Activated CD8-positive, alpha-beta memory T cell treated with anti-CD3 and anti-CD28 coated beads for 48 hours (primary cell): Measurements from ENCODE around the gene TNS4.

ENCODE experiments used
- DNase-seq, 3 experiments: peaks; one replicate each; pipeline ENCODE4 v3.0.0-alpha.2; 2020; ENCODE audit warnings: low read depth in 2 of 3, low spot score in 2 of 3

Gene TNS4

DNA sequence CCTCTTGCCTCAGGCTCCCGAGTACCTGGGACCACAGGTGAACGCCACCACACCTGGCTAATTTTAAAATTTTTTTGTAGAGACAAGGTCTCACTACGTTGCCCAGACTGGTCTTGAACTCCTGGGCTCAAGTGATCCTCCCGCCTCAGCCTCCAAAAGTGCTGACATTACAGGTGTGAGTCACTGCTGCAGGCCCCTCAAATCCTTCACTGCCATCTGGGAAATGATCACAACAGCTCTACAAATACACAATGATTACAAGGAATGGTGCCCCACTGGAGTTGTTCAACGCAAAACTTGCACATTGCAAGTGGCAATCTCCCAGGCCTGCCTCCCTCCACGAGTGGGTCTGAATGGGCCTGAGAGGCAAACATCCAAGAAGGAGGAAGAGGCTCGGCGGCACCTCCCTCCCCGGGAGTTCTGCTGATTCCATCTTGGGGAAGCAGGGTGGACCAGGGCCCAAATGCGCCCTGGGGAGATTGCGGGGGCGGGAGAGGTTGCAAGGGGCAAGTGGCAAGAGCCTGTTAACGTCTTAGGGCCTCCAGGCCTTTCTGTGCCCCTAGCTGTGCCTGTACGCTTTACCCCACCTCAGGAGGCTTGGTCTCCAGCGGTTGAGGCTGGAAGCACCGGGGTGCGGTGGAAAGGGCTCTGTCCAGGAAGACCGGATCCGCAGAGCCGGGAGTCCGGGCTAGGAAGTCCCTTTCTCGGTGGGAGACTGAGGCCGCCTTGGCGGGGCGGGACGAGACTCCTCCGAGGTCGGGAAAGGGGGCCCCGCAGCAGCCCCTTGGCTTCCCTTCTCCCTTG, 58.8 kb downstream of the TNS4 start:
- DNase-seq = no peak

DNA sequence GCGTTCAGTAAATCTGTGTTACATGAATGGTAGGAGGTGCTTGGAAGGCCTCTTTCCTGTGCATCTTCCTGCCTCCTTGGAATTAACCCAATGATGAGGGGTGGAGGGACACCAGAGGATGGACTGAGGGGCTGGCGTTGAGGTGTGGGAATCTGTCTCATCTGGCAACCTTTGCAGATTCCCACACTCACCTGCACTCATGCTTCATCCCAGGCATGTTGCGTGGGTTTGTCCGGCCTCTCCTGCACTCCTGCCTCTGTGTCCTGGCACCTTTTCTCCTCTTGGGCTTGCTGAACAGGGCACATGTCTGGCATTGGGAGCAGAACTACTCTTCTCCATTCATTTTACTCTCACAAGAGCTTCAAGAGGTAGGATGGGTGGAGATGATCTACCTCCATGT, 61.3 kb downstream of the TNS4 start:
- no peak for DNase-seq

- no peak for DNase-seq
Observed at GRCh38 chr17:40437095-40437732, 64.2 kb downstream of the TNS4 start.

DNA sequence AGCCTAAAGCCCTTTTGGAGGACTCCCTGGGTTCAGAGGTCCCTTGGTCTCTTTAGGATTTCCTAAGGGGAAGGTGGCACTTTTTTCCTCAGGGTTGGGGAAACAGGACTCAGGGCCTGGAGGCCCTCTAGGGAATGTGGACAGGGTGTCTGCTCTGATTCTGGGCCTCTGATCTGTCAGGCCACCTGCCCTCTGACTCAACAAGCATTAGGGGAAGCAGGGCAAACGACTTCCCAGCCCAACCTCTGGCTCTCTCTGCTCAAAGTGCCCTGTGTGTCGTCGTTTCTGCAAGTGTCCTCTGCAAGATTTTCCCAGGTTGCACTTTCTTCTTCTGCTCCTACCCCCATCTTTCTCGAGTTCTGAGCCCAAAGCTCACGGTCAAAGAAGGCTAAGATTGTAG, 64.8 kb downstream of the TNS4 start:
- DNase-seq = no peak

- DNase-seq = no peak
Observed at GRCh38 chr17:40433551-40434415, 67.6 kb downstream of the TNS4 start.

GRCh38 chr17:40432864-40433528, 68.4 kb downstream of the TNS4 start:
- no peak for DNase-seq

DNA sequence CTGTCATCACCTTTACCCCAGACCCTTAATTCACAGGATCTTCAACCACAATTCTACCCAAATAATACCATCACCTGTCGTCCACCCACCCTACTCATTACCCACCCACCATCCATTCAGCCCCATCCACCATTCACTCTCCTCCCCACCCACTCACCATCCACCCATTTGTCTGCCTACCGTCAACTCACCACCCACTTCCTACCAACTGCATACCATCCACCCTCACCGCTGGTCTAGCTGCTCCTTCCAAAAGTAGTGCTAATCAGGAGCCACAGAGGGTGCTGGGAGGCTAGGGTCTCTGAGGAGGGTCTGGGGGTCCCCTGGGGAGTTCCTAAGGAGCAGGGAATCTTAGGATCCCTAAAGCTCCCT, 70.2 kb downstream of the TNS4 start:
- no peak for DNase-seq

GRCh38 chr17:40430272-40431230, 70.9 kb downstream of the TNS4 start:
- DNase-seq = no peak

GRCh38 chr17:40427002-40427491, 74.4 kb downstream of the TNS4 start:
- no peak for DNase-seq
